Breast epithelium (tissue), 4 donors: Measurements from ENCODE around the gene MACROD2. TPM values are rescaled to one million over a fixed set of nuclear protein-coding genes. Genes with fewer than 3 reads are reported as not detected.

Experiments
- DNase-seq, 2 donors: peaks; one replicate each; pipeline ENCODE4 v3.0.0-alpha.2; 2019; ENCODE audit warnings: low spot score in 2 of 2
- H3K27ac ChIP-seq, 2 donors: fragments of 200-600 bp; sonication (generic) in 1 of 2; one replicate each; pipeline ENCODE4 v1.5.1; 2016 to 2019; ENCODE audit warnings: mild to moderate bottlenecking in 1 of 2
- H3K27me3 ChIP-seq, 2 donors: fragments of 200-600 bp; sonication (generic) in 1 of 2; one replicate each; pipeline versions ENCODE4 v1.5.1 to v1.6.0; 2017 to 2019; ENCODE audit warnings: control low read depth in 1 of 2, mild to moderate bottlenecking in 1 of 2
- H3K36me3 ChIP-seq: fragments of 200-600 bp; one replicate; pipeline ENCODE4 v1.5.1; 2019
- H3K4me1 ChIP-seq, 2 donors: fragments of 200-600 bp; sonication (generic); one replicate each; pipeline ENCODE4 v1.5.1; 2016 to 2019; ENCODE audit warnings: control low read depth in 1 of 2
- H3K4me3 ChIP-seq, 3 donors: fragments of 200-600 bp; sonication (generic); 1 replicate in 2 of 3; 2 replicates in 1 of 3; pipeline ENCODE4 v1.5.1; 2016 to 2019; ENCODE audit warnings: mild to moderate bottlenecking in 3 of 3, moderate library complexity in 2 of 3
- H3K9me3 ChIP-seq, 2 donors: fragments of 200-600 bp; sonication (generic) in 1 of 2; one replicate each; pipeline ENCODE4 v1.5.1; 2016 to 2019; ENCODE audit warnings: control low read depth in 1 of 2
- POLR2A ChIP-seq: fragments of 450-650 bp; IDR thresholded peaks from one replicate; pipeline ENCODE4 v1.6.1; 2016; ENCODE audit warnings: antibody characterized with exemption, mild to moderate bottlenecking, moderate library complexity
- POLR2AphosphoS5 ChIP-seq, 3 donors: sonication (generic); formaldehyde crosslinking; IDR thresholded peaks; one replicate each; pipeline ENCODE4 v1.6.1; 2017; ENCODE audit warnings: antibody characterized with exemption in 3 of 3
- intact Hi-C: fragments of 100-400 bp; cut with DNase I; formaldehyde crosslinking; loops from one replicate; pipeline ENCODE4 v1.15.1; 2023; ENCODE audit warnings: low total_unique reads
- total RNA-seq, 3 donors: library from RNA; depleted of rRNA; stranded (reverse); fragments of >200 nt; gene quantifications; one replicate each; pipeline ENCODE4 v1.1.0, GENCODE V29; 2016
- TF ChIP-seq, protein P1 (sequence below), 3 donors: fragments of 450-650 bp; IDR thresholded peaks; one replicate each; pipeline ENCODE4 v1.5.1; 2016 to 2017; ENCODE audit warnings: antibody characterized with exemption in 3 of 3, mild to moderate bottlenecking in 3 of 3, moderate library complexity in 3 of 3

Gene MACROD2
- total RNA-seq, 3 donors from 2014 or later: 6.7 to 26.8 (median 8.8) TPM

DNA sequence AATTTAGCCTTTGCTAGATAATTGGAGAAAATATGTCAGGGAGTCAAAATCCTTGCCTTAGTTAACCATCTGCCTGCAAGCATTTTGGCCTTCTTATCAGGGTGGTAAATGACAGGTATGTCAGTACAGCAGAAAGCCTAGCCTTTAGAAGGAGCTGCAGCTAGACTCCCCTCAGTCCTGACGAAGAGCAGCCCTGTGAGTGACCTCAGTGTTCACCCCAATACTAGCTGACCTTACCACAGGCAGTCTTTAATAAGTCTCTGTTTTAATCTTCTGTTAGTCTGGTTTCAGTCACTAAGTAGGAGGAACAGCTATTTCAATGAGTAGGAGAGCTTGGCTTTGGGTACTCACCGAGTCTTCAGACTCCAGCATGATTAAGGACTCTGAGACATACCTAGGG, 682.1 kb downstream of the MACROD2 start:
- Histone ChIP-seq H3K27ac (no peak overlapping the region), H3K36me3 (no peaks in the 10 kb centered on the region), H3K27me3 (no peaks in the 10 kb centered on the region), H3K4me3 (no peak overlapping the region), H3K9me3 (no peaks in the 10 kb centered on the region), H3K4me1 (no peaks in the 10 kb centered on the region)
- TF ChIP-seq, protein P1, sequence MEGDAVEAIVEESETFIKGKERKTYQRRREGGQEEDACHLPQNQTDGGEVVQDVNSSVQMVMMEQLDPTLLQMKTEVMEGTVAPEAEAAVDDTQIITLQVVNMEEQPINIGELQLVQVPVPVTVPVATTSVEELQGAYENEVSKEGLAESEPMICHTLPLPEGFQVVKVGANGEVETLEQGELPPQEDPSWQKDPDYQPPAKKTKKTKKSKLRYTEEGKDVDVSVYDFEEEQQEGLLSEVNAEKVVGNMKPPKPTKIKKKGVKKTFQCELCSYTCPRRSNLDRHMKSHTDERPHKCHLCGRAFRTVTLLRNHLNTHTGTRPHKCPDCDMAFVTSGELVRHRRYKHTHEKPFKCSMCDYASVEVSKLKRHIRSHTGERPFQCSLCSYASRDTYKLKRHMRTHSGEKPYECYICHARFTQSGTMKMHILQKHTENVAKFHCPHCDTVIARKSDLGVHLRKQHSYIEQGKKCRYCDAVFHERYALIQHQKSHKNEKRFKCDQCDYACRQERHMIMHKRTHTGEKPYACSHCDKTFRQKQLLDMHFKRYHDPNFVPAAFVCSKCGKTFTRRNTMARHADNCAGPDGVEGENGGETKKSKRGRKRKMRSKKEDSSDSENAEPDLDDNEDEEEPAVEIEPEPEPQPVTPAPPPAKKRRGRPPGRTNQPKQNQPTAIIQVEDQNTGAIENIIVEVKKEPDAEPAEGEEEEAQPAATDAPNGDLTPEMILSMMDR (IDR thresholded peaks at IDR 0.05): no peak
- no peak for TF ChIP-seq POLR2AphosphoS5 (IDR thresholded peaks at IDR 0.05)
- TF ChIP-seq POLR2A: no peak
- no peak for DNase-seq
- intact Hi-C loops: no loop called here

- intact Hi-C loops: no loop called here
- Histone ChIP-seq H3K36me3 (no peaks in the 10 kb centered on the region), H3K27ac (no peak overlapping the region), H3K9me3 (no peaks in the 10 kb centered on the region), H3K4me1 (no peaks in the 10 kb centered on the region), H3K4me3 (no peak overlapping the region), H3K27me3 (no peaks in the 10 kb centered on the region)
- TF ChIP-seq POLR2A (no peak), POLR2AphosphoS5 (IDR thresholded peaks at IDR 0.05) (no peak)
- TF ChIP-seq, protein P1 (IDR thresholded peaks at IDR 0.05): no peak
- no peak for DNase-seq
Measured at GRCh38 chr20:14685183-14685582, 689.9 kb downstream of the MACROD2 start.

DNA sequence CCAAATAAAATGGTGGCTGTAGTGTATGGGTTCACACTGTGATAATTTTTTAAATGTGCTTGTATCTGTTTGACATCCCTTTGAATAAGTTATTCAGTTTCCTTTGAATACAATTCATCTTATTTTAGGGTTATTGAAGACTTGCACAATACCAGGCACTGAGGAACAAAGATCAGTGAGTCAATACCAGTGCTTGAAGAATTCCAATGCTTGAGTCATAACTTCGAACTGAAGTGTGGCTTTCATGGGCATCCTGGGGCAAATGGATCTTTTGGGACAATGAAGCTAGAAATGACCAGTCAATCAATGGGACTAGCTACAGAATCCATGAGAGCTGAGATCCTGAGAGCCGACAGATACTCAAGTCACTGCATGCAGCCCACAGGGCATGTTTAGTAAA, 692.0 kb downstream of the MACROD2 start:
- intact Hi-C loops: no loop called here
- no peaks in the 10 kb centered on the region for H3K36me3 ChIP-seq
- no peak overlapping the region for H3K27ac ChIP-seq

DNA sequence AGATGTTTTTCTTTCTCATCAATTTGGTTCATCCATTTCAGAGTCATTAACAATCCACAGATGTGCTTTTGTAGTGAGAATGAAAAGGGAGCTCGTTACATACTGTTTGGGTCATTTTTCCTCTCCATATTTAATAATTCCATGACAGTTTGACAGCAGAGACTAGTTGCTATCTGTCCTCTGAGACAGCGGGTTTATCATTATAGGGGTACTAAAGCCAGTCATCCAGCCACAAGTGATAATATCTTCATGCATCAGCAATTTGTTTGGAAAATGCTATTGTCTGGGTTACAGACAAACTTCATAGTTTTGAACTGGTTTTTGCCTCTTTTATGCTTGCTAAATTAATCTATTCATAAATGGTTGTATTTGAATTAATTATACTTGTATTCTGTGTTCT, 692.7 kb downstream of the MACROD2 start:
- Histone ChIP-seq H3K27ac (no peak overlapping the region), H3K4me3 (no peak overlapping the region), H3K4me1 (no peaks in the 10 kb centered on the region), H3K36me3 (no peaks in the 10 kb centered on the region), H3K9me3 (no peaks in the 10 kb centered on the region), H3K27me3 (no peaks in the 10 kb centered on the region)
- intact Hi-C loops: no loop called here
- TF ChIP-seq POLR2AphosphoS5 (IDR thresholded peaks at IDR 0.05) (no peak), POLR2A (no peak)
- TF ChIP-seq, protein P1 (IDR thresholded peaks at IDR 0.05): no peak
- DNase-seq: no peak

More for the DNA sequence above, 692.0 kb downstream of the MACROD2 start:
- TF ChIP-seq, protein P1 (IDR thresholded peaks at IDR 0.05): no peak
- TF ChIP-seq POLR2A: no peak
- no peak for TF ChIP-seq POLR2AphosphoS5 (IDR thresholded peaks at IDR 0.05)
- H3K9me3 ChIP-seq: no peaks in the 10 kb centered on the region
- DNase-seq: no peak
- H3K4me3 ChIP-seq: no peak overlapping the region
- no peaks in the 10 kb centered on the region for H3K27me3 ChIP-seq
- no peaks in the 10 kb centered on the region for H3K4me1 ChIP-seq

GRCh38 chr20:14691994-14692393, 696.7 kb downstream of the MACROD2 start:
- intact Hi-C loops: no loop called here
- Histone ChIP-seq H3K9me3 (no peaks in the 10 kb centered on the region), H3K27ac (no peak overlapping the region), H3K4me1 (no peaks in the 10 kb centered on the region), H3K4me3 (no peak overlapping the region), H3K27me3 (no peaks in the 10 kb centered on the region), H3K36me3 (no peaks in the 10 kb centered on the region)
- no peak for DNase-seq
- no peak for TF ChIP-seq POLR2AphosphoS5 (IDR thresholded peaks at IDR 0.05)
- TF ChIP-seq, protein P1 (IDR thresholded peaks at IDR 0.05): no peak
